HepG2 (cell line): ENCODE results near the gene TRIM44. TPM values are rescaled to one million over a fixed set of nuclear protein-coding genes. Genes with fewer than 3 reads are reported as not detected.

Experiments used
- ATAC-seq: fragments of 200-7000 bp; cut with Tn5 transposase; 3 replicates; pipeline ENCODE4 v1.9.1; 2020; ENCODE audit warnings: mild to moderate bottlenecking, moderate library complexity
- BruUV-seq: library from RNA; stranded (reverse); fragments of 400-500 nt; replicated peaks from 2 replicates; lab custom pipeline; 2021; lab: Mats Ljungman, UMichigan
- CTCF ChIA-PET: fragments of 300-600 bp; formaldehyde crosslinking; extraction: SDS; loops from one replicate; lab custom pipeline; 2021; ENCODE audit warnings: low total read pairs, inconsistent platforms, low intra/inter-chr PET ratio; lab: Yijun Ruan, JAX
- POLR2A ChIA-PET: fragments of 350-600 bp; sonication (Branson Sonifier 250); formaldehyde crosslinking; loops from one replicate; lab custom pipeline; 2020; ENCODE audit warnings: antibody characterized with exemption, inconsistent platforms; lab: Yijun Ruan, JAX
- DNase-seq: peaks from one replicate; pipeline ENCODE4 v3.0.0-alpha.2; 2015; ENCODE audit warnings: low spot score
- FAIRE-seq: peaks from 3 replicates; lab custom pipeline; 2011; peaks lifted over from hg19 to GRCh38; lab: Jason Lieb, UNC
- H2AFZ ChIP-seq: one replicate; pipeline ENCODE4 v1.6.1; 2011; ENCODE audit warnings: low read length, inconsistent platforms
- H3K27ac ChIP-seq: fragments of 300-600 bp; 3 replicates; pipeline ENCODE4 v1.8.0; 2011; ENCODE audit warnings: mixed run types, mild to moderate bottlenecking, mixed read lengths, low read length, inconsistent platforms; ENCODE audit not compliant: insufficient read depth; ENCODE audit errors: extremely low read length
- H3K27me3 ChIP-seq, 2 experiments: fragments of 200-600 bp in 1 of 2; 2 replicates in 1 of 2; 3 replicates in 1 of 2; pipeline versions ENCODE4 v1.6.0 to v1.8.0; 2011; ENCODE audit warnings: low read length in 2 of 2, mild to moderate bottlenecking in 2 of 2, moderate library complexity in 2 of 2, inconsistent platforms in 1 of 2; ENCODE audit not compliant: insufficient read depth in 2 of 2, control insufficient read depth in 1 of 2
- H3K36me3 ChIP-seq, 2 experiments: fragments of 200-600 bp in 1 of 2; replicated peaks in 1 of 2; 2 replicates in 1 of 2; 3 replicates in 1 of 2; pipeline versions ENCODE4 v1.5.1 to v1.8.0; 2011; ENCODE audit warnings: low read length in 2 of 2, inconsistent platforms in 1 of 2; ENCODE audit not compliant: insufficient read depth in 2 of 2, control insufficient read depth in 1 of 2
- H3K4me1 ChIP-seq: 2 replicates; pipeline ENCODE4 v1.5.1; 2012; ENCODE audit warnings: low read length, inconsistent platforms; ENCODE audit not compliant: insufficient read depth
- H3K4me2 ChIP-seq: 2 replicates; pipeline ENCODE4 v1.6.0; 2011; ENCODE audit warnings: low read depth, low read length, inconsistent platforms
- H3K4me3 ChIP-seq, 3 experiments: fragments of 200-600 bp in 1 of 3; sonication (generic), shearing (Covaris generic) in 1 of 3; replicated peaks in 1 of 3; 2 replicates each; pipeline ENCODE4 v1.5.1; 2011 to 2016; ENCODE audit warnings: low read length in 3 of 3, inconsistent platforms in 2 of 3, low read depth in 2 of 3, mild to moderate bottlenecking in 2 of 3, control low read depth in 1 of 3, mixed read lengths in 1 of 3; ENCODE audit not compliant: insufficient read depth in 1 of 3
- H3K79me2 ChIP-seq: one replicate; pipeline ENCODE4 v1.6.1; 2011; ENCODE audit warnings: low read length, inconsistent platforms; ENCODE audit not compliant: insufficient read depth
- H3K9ac ChIP-seq: 2 replicates; pipeline ENCODE4 v1.6.0; 2011; ENCODE audit warnings: mild to moderate bottlenecking, low read depth, low read length, inconsistent platforms; ENCODE audit not compliant: insufficient read depth
- H3K9me3 ChIP-seq: 2 replicates; pipeline ENCODE4 v1.5.1; 2012; ENCODE audit warnings: mild to moderate bottlenecking, low read length
- H4K20me1 ChIP-seq: 2 replicates; pipeline ENCODE4 v1.6.0; 2011; ENCODE audit warnings: inconsistent platforms, mild to moderate bottlenecking, low read length, moderate library complexity; ENCODE audit not compliant: insufficient read depth
- AGO2 ChIP-seq: fragments of 200-400 bp; formaldehyde crosslinking; optimal IDR thresholded peaks from 2 replicates; pipeline ENCODE3; 2017; ENCODE audit warnings: mild to moderate bottlenecking, low read depth, low read length, moderate library complexity
- MAZ ChIP-seq, 2 experiments: sonication (generic) in 1 of 2; formaldehyde crosslinking in 1 of 2; IDR thresholded peaks; 2 replicates each; pipeline versions ENCODE4 v1.5.0 to v1.6.1; 2012 to 2020; ENCODE audit warnings: low read depth in 2 of 2, mild to moderate bottlenecking in 2 of 2, borderline replicate concordance in 1 of 2, improper control_type of control experiment in 1 of 2, low read length in 1 of 2, missing genetic modification reagents in 1 of 2, moderate library complexity in 1 of 2
- ZBTB44 ChIP-seq: sonication (generic); formaldehyde crosslinking; IDR thresholded peaks from 2 replicates; pipeline ENCODE4 v1.4.0; 2020; ENCODE audit warnings: missing genetic modification reagents
- ZNF337 ChIP-seq: sonication (generic); formaldehyde crosslinking; IDR thresholded peaks from 2 replicates; pipeline ENCODE4 v1.5.1; 2020; ENCODE audit warnings: missing genetic modification reagents, low read depth, mild to moderate bottlenecking, borderline replicate concordance
- ZNF432 ChIP-seq: sonication (generic); formaldehyde crosslinking; IDR thresholded peaks from 2 replicates; pipeline ENCODE4 v1.5.0; 2020; ENCODE audit warnings: missing genetic modification reagents, mild to moderate bottlenecking, borderline replicate concordance
- WGBS: methylation state at CpG from one replicate; pipeline ENCODE4 v1.1.6; 2017; ENCODE audit warnings: low lambda C conversion rate; 5-methylcytosine and 5-hydroxymethylcytosine counted together
- in situ Hi-C: cut with HindIII; loops from 2 replicates; pipeline ENCODE4 v1.10.0; 2017; ENCODE audit warnings: low pct_unique_long_range_greater_than_20kb; ENCODE audit not compliant: extremely low pct_ligation_motif_present
- intact Hi-C: fragments of 100-400 bp; cut with micrococcal nuclease; formaldehyde crosslinking; loops from one replicate; pipeline ENCODE4 v1.10.0; 2022; ENCODE audit not compliant: unreplicated experiment
- polyA plus RNA-seq, 8 experiments: library from polyadenylated mRNA; depleted of rRNA in 3 of 8; stranded (reverse) in 7 of 8; unstranded in 1 of 8; fragments of >200 nt; fragmentation: Illumina TruSeq in 4 of 8; extraction: Trizol in 4 of 8; gene quantifications; 2 replicates each; pipeline versions ENCODE4 v1.2.1 to v1.2.3, GENCODE V29; 2011 to 2016; ENCODE audit warnings: low read depth in 4 of 8, missing spikeins in 1 of 8, mixed read lengths in 1 of 8; ENCODE audit not compliant: insufficient read depth in 1 of 8
- total RNA-seq, 5 experiments: library from RNA; depleted of rRNA; stranded (reverse); fragments of >200 nt; fragmentation: Illumina TruSeq; extraction: Trizol; gene quantifications; 2 replicates each; pipeline ENCODE4 v1.2.3, GENCODE V29; 2016; ENCODE audit warnings: low read depth in 1 of 5

Gene TRIM44
- total and polyA plus RNA-seq, 2 of the 13 experiments (the other 11 are each of a cell fraction or from before 2014, with no cell fraction given), result 22.7 to 50.3 TPM

- ATAC-seq (no peak), FAIRE-seq (no peak), DNase-seq (no peak)
- 20% methylated on average over 5 of the region's 5 CpGs for WGBS
- intact Hi-C loops (no loop called here), in situ Hi-C loops (no loop called here)
- Histone ChIP-seq H3K79me2 (no peaks in the 10 kb centered on the region), H3K9ac (no peak overlapping the region), H3K9me3 (no peaks in the 10 kb centered on the region), H2AFZ (no peak overlapping the region), H3K27me3 (peaks cover 0 to 3% of the 10 kb centered on the region in 2 experiments; a peak in 4 of 5 replicates), H3K4me2 (no peak overlapping the region), H3K27ac (no peak overlapping the region), H3K4me3 (no peak overlapping the region), H3K36me3 (no peaks in the 10 kb centered on the region), H3K4me1 (no peaks in the 10 kb centered on the region), H4K20me1 (no peaks in the 10 kb centered on the region)
- no TSS peak for BruUV-seq
- no peak for TF ChIP-seq ZNF432
- CTCF ChIA-PET, result no interaction called here
- POLR2A ChIA-PET, result no interaction called here
These were observed 184.3 kb downstream of the TRIM44 start for GRCh38 chr11:35846874-35847273.

- 17% methylated on average over 1 of the region's 2 CpGs for WGBS
- no peaks in the 10 kb centered on the region for H3K36me3 ChIP-seq
- no peaks in the 10 kb centered on the region for H3K9me3 ChIP-seq
- ATAC-seq, result no peak
- H4K20me1 ChIP-seq, result no peaks in the 10 kb centered on the region
- no TSS peak for BruUV-seq
- CTCF ChIA-PET, result no interaction called here
- POLR2A ChIA-PET, result no interaction called here
- H3K27me3 ChIP-seq, result peaks cover 0 to 4% of the 10 kb centered on the region in 2 experiments; a peak in 4 of 5 replicates
- intact Hi-C loops, result no loop called here
- no peak for DNase-seq
- in situ Hi-C loops, result no loop called here
- H3K79me2 ChIP-seq, result no peaks in the 10 kb centered on the region
- H3K4me1 ChIP-seq, result no peaks in the 10 kb centered on the region
- no peak overlapping the region for H3K27ac ChIP-seq
- H2AFZ ChIP-seq, result no peak overlapping the region
- H3K9ac ChIP-seq, result no peak overlapping the region
- no peak overlapping the region for H3K4me3 ChIP-seq
- no peak for TF ChIP-seq ZNF337 (CRISPR knock-in tag)
- no peak for TF ChIP-seq MAZ (IDR thresholded peaks at IDR 0.05; ENCODE audit: borderline replicate concordance, low read depth, low read length)
- TF ChIP-seq MAZ (CRISPR knock-in tag; IDR thresholded peaks at IDR 0.05; ENCODE audit: low read depth), result no peak
- no peak for TF ChIP-seq ZBTB44 (CRISPR knock-in tag)
- no peak for TF ChIP-seq AGO2
- no peak overlapping the region for H3K4me2 ChIP-seq
- FAIRE-seq, result no peak
These were observed 184.9 kb downstream of the TRIM44 start for GRCh38 chr11:35847473-35847872.
